Activated CD8-positive, alpha-beta memory T cell treated with anti-CD3 and anti-CD28 coated beads, Interleukin-2, amount 10 ng/mL, durations not matched to agents 7 days and 5 days (primary cell): Measurements from ENCODE around the gene CRYBA2. TPM values are rescaled to one million over a fixed set of nuclear protein-coding genes. Genes with fewer than 3 reads are reported as not detected.

Experiments used
- ATAC-seq: fragments of 150-1000 bp; cut with Tn5 transposase; one replicate; pipeline ENCODE4 v1.10.0; 2021; ENCODE audit warnings: moderate library complexity
- CTCF ChIA-PET: fragments of 350-600 bp; sonication (Branson Sonifier 250); formaldehyde crosslinking; loops from one replicate; lab custom pipeline; 2021; ENCODE audit warnings: antibody characterized with exemption; lab: Charles Lee
- DNase-seq: peaks from one replicate; pipeline ENCODE4 v3.0.0-alpha.2; 2020
- H3K27ac Mint-ChIP-seq: one replicate; pipeline ENCODE4 v1.8.0; 2021; ENCODE audit warnings: mild to moderate bottlenecking, mixed read lengths
- H3K27me3 Mint-ChIP-seq: one replicate; pipeline ENCODE4 v1.8.0; 2021; ENCODE audit warnings: mixed read lengths
- H3K36me3 Mint-ChIP-seq: one replicate; pipeline ENCODE4 v1.8.0; 2021; ENCODE audit warnings: mild to moderate bottlenecking, mixed read lengths
- H3K4me1 Mint-ChIP-seq: one replicate; pipeline ENCODE4 v1.8.0; 2021; ENCODE audit warnings: mixed read lengths
- H3K4me3 Mint-ChIP-seq: one replicate; pipeline ENCODE4 v1.8.0; 2021; ENCODE audit warnings: mild to moderate bottlenecking, moderate library complexity, mixed read lengths
- H3K9me3 Mint-ChIP-seq: one replicate; pipeline ENCODE4 v1.8.0; 2022; ENCODE audit warnings: low read depth, mixed read lengths
- total RNA-seq, 2 experiments: library from RNA; stranded (reverse); gene quantifications; one replicate each; pipeline ENCODE4 v1.2.3, GENCODE V29; 2021

Gene CRYBA2
- total RNA-seq, 2 experiments from 2014 or later: not detected

DNA sequence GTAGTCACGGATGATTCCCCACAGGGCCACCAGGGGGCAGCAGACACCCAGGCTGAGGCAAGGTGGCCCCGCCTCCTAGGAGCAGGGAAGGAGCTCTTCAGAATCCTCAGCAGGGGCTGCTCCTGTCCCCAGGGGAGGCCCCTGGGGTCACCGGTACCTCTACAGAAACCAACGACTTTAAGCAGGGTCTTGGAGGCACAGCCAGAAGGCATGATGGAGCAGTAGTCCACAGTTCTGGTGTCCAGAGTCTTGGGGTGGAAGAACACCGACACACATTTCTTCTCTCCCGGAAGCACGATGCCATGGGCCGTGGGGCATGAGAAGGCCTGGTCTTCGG lies 36.6 kb upstream of the CRYBA2 start:
- Mint-ChIP-seq H3K27me3 (peaks cover 25% of the 10 kb centered on the region), H3K4me3 (no peak overlapping the region), H3K9me3 (no peaks in the 10 kb centered on the region), H3K36me3 (no peaks in the 10 kb centered on the region), H3K4me1 (no peaks in the 10 kb centered on the region), H3K27ac (no peak overlapping the region)
- peak; percentile 88 for ATAC-seq
- DNase-seq: peak; percentile 78
- CTCF ChIA-PET: interaction anchor here (0.6 to 6.7 kb wide), 47 partner anchors 11 to 466 kb away, joined by 3 to 69 read pairs (median 4); partner anchors contain the start of genes CFAP65, CNPPD1 and IHH

GRCh38 chr2:219028996-219029828 lies 36.0 kb upstream of the CRYBA2 start:
- ATAC-seq (peak; percentile 27), DNase-seq (no peak)
- H3K27me3 Mint-ChIP-seq: peaks cover 19% of the 10 kb centered on the region
- no peaks in the 10 kb centered on the region for H3K36me3 Mint-ChIP-seq
- H3K9me3 Mint-ChIP-seq: no peaks in the 10 kb centered on the region
- H3K27ac Mint-ChIP-seq: no peak overlapping the region
- H3K4me1 Mint-ChIP-seq: no peaks in the 10 kb centered on the region
- CTCF ChIA-PET: interaction anchor here (0.7 to 6.7 kb wide), 44 partner anchors 10 to 467 kb away, joined by 3 to 69 read pairs (median 4); partner anchors contain the start of genes CFAP65, CNPPD1 and IHH
- no peak overlapping the region for H3K4me3 Mint-ChIP-seq

GRCh38 chr2:219028141-219028540 lies 34.9 kb upstream of the CRYBA2 start:
- no peaks in the 10 kb centered on the region for H3K9me3 Mint-ChIP-seq
- H3K27me3 Mint-ChIP-seq: peaks cover 11% of the 10 kb centered on the region
- CTCF ChIA-PET: interaction anchor here (1.3 to 6.7 kb wide), 5 partner anchors 9 to 125 kb away, joined by 3 to 69 read pairs (median 31); no protein-coding TSS in a partner anchor
- DNase-seq (no peak), ATAC-seq (no peak)
- H3K4me3 Mint-ChIP-seq: no peak overlapping the region
- no peak overlapping the region for H3K27ac Mint-ChIP-seq
- no peaks in the 10 kb centered on the region for H3K4me1 Mint-ChIP-seq
- no peaks in the 10 kb centered on the region for H3K36me3 Mint-ChIP-seq

GRCh38 chr2:219027511-219028055 lies 34.4 kb upstream of the CRYBA2 start:
- Mint-ChIP-seq H3K4me1 (no peaks in the 10 kb centered on the region), H3K27ac (no peak overlapping the region), H3K4me3 (no peak overlapping the region), H3K9me3 (no peaks in the 10 kb centered on the region), H3K27me3 (peaks cover 7% of the 10 kb centered on the region), H3K36me3 (no peaks in the 10 kb centered on the region)
- no peak for DNase-seq
- ATAC-seq: no peak
- CTCF ChIA-PET: interaction anchor here (0.7 to 6.7 kb wide), 5 partner anchors 8 to 267 kb away, joined by 3 to 69 read pairs (median 4); no protein-coding TSS in a partner anchor

DNA sequence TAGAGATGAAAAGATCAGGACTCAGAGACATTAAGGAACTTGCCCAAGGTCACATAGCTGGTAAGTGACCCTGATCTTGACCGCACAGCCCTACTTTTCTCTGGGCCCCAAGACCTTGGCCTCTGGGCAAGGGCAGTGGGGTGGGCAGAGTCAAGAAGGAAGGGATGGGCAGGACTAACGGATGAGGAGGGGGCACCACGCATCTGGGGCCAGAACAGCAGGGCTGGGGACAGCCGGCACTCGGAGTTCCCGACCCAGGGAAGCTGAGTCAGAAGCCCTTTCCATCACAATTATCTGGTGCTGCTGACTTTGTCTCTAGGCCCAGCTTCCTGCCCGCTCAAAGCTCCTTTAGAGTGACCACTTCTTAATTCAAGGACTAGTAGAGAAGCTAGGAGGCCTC lies 33.7 kb upstream of the CRYBA2 start:
- Mint-ChIP-seq H3K4me1 (no peaks in the 10 kb centered on the region), H3K9me3 (no peaks in the 10 kb centered on the region), H3K27ac (peak overlapping the region; percentile 1), H3K36me3 (no peaks in the 10 kb centered on the region), H3K4me3 (no peak overlapping the region), H3K27me3 (peaks cover 2% of the 10 kb centered on the region)
- CTCF ChIA-PET: interaction anchor here (0.7 to 6.7 kb wide), 5 partner anchors 77 to 268 kb away, joined by 3 to 69 read pairs (median 3); no protein-coding TSS in a partner anchor
- DNase-seq: no peak
- no peak for ATAC-seq

DNA sequence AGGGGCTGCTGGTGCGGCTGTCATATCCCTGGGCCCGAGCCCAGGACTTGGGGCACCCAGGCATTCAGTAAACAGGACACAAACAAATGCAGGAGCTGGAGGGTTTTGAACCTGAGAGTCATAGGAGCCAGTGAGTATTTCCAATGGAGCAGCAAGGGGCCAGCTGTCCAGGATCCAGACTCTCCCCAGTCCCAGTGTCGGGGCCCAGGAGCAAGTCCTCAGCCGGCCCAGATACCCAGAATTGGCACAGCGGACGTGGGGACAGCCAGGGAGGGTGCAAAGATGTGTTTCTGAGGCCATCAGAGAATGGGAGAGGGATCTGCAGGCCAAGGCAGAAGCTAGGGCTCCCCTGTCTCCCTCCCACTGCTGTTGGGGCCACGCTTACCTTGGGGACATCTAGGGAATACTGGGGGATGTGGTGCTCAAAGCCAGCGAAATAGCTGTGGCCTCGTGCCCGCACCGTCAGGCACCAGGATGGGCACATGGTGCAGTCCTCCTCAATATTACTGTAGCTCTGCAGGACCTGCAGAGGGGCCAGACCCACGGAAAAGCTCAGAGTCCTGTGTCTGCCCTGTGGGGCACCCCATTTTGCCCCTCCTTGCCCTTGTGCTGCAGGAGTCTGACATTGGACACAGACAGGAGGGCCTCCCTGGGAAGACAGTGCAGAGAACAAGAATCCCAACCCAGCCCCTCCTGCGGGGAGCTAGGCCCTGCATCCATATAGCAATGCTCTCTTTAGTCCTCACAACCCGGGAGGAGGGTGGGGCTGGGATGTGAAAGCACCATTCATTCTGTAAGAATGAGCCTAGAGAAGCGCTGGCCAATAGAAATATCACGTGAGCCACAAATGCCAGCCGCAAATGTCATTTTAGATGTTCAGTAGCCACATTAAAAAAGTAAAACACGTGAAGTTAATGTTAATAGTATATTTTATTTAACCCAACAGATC lies 32.7 kb upstream of the CRYBA2 start:
- no peaks in the 10 kb centered on the region for H3K36me3 Mint-ChIP-seq
- no peak for DNase-seq
- no peaks in the 10 kb centered on the region for H3K9me3 Mint-ChIP-seq

GRCh38 chr2:219024059-219024458 lies 30.8 kb upstream of the CRYBA2 start:
- no peak for DNase-seq
- peaks cover 2% of the 10 kb centered on the region for H3K27me3 Mint-ChIP-seq
- CTCF ChIA-PET: interaction anchor here (0.9 to 6.7 kb wide), 6 partner anchors 17 to 131 kb away, joined by 3 to 69 read pairs (median 4); partner anchors contain the start of gene CFAP65
- no peak overlapping the region for H3K4me3 Mint-ChIP-seq
- no peaks in the 10 kb centered on the region for H3K4me1 Mint-ChIP-seq
- no peak overlapping the region for H3K27ac Mint-ChIP-seq
- ATAC-seq: no peak
- no peaks in the 10 kb centered on the region for H3K9me3 Mint-ChIP-seq
- H3K36me3 Mint-ChIP-seq: no peaks in the 10 kb centered on the region

More for the DNA sequence above, 32.7 kb upstream of the CRYBA2 start:
- ATAC-seq: no peak
- CTCF ChIA-PET: interaction anchor here (1.0 to 6.7 kb wide), 6 partner anchors 9 to 134 kb away, joined by 3 to 69 read pairs (median 4); no protein-coding TSS in a partner anchor
- H3K27me3 Mint-ChIP-seq: peaks cover 2% of the 10 kb centered on the region
- no peak overlapping the region for H3K27ac Mint-ChIP-seq
- no peak overlapping the region for H3K4me3 Mint-ChIP-seq
- H3K4me1 Mint-ChIP-seq: no peaks in the 10 kb centered on the region

- Mint-ChIP-seq H3K4me3 (no peak overlapping the region), H3K27me3 (peaks cover 2% of the 10 kb centered on the region), H3K9me3 (no peaks in the 10 kb centered on the region), H3K36me3 (no peaks in the 10 kb centered on the region), H3K4me1 (no peaks in the 10 kb centered on the region), H3K27ac (no peak overlapping the region)
- ATAC-seq (no peak), DNase-seq (no peak)
- CTCF ChIA-PET: interaction anchor here (1.0 to 1.6 kb wide), 2 partner anchors 18 to 57 kb away, joined by 3 to 4 read pairs; partner anchors contain the start of gene CFAP65
Measured at GRCh38 chr2:219023045-219023605, 29.9 kb upstream of the CRYBA2 start.

GRCh38 chr2:219022616-219023015 lies 29.4 kb upstream of the CRYBA2 start:
- no peaks in the 10 kb centered on the region for H3K4me1 Mint-ChIP-seq
- no peak overlapping the region for H3K4me3 Mint-ChIP-seq
- no peak for ATAC-seq
- no peaks in the 10 kb centered on the region for H3K36me3 Mint-ChIP-seq
- CTCF ChIA-PET: no interaction called here
- no peak for DNase-seq
- no peaks in the 10 kb centered on the region for H3K9me3 Mint-ChIP-seq
- peaks cover 2% of the 10 kb centered on the region for H3K27me3 Mint-ChIP-seq
- H3K27ac Mint-ChIP-seq: no peak overlapping the region

DNA sequence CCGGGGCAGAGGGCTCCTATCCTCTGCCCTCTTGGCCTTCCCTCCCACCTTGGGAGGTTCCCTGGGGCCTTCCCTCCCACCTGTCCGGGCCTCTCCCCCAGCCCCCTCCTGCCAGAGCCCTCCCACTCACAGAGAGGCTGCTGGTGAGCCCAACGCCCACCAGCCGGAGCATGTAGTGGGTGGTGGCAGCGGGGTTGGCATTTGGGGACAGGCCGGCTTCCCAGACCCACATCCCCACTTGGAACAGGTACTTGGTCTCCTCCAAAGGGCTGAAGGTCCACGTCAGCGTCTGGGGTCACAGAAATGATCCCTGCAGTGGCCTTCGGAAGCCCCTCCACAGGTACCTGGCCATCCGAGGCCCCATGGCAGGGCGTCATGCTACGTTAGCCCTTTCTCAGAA lies 28.8 kb upstream of the CRYBA2 start:
- no peaks in the 10 kb centered on the region for H3K9me3 Mint-ChIP-seq
- no peak for ATAC-seq
- no peaks in the 10 kb centered on the region for H3K36me3 Mint-ChIP-seq
- H3K4me3 Mint-ChIP-seq: no peak overlapping the region
- no peak overlapping the region for H3K27ac Mint-ChIP-seq
- H3K4me1 Mint-ChIP-seq: no peaks in the 10 kb centered on the region
- CTCF ChIA-PET: interaction anchor here (0.6 kb wide), 1 partner anchor 98 kb away, joined by 3 read pairs; no protein-coding TSS in a partner anchor
- no peak for DNase-seq
- peaks cover 2% of the 10 kb centered on the region for H3K27me3 Mint-ChIP-seq

DNA sequence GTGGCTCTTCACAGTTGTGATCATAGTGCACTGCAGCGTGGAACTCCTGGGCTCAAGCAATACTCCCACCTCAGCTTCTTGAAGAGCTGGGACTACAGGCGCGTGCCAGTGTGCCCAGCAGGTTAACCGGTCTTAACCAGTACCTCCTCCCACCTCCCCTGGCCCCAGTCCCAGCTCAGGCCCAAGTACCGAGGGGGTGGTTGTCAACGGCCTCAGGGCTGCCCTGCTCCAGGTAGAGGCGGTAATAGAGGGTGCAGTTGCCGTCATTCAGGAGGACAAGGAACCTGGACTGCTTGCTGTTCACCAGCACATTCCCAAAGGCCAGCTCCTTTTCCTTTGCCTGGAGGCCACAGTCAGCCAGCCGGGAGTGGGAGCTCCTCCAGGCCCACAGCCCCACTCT lies 28.4 kb upstream of the CRYBA2 start:
- ATAC-seq (no peak), DNase-seq (no peak)
- H3K9me3 Mint-ChIP-seq: no peaks in the 10 kb centered on the region
- H3K36me3 Mint-ChIP-seq: no peaks in the 10 kb centered on the region
- no peaks in the 10 kb centered on the region for H3K4me1 Mint-ChIP-seq
- no peak overlapping the region for H3K27ac Mint-ChIP-seq
- H3K27me3 Mint-ChIP-seq: peaks cover 5% of the 10 kb centered on the region
- no peak overlapping the region for H3K4me3 Mint-ChIP-seq
- CTCF ChIA-PET: interaction anchor here (0.6 kb wide), 1 partner anchor 98 kb away, joined by 3 read pairs; no protein-coding TSS in a partner anchor

DNA sequence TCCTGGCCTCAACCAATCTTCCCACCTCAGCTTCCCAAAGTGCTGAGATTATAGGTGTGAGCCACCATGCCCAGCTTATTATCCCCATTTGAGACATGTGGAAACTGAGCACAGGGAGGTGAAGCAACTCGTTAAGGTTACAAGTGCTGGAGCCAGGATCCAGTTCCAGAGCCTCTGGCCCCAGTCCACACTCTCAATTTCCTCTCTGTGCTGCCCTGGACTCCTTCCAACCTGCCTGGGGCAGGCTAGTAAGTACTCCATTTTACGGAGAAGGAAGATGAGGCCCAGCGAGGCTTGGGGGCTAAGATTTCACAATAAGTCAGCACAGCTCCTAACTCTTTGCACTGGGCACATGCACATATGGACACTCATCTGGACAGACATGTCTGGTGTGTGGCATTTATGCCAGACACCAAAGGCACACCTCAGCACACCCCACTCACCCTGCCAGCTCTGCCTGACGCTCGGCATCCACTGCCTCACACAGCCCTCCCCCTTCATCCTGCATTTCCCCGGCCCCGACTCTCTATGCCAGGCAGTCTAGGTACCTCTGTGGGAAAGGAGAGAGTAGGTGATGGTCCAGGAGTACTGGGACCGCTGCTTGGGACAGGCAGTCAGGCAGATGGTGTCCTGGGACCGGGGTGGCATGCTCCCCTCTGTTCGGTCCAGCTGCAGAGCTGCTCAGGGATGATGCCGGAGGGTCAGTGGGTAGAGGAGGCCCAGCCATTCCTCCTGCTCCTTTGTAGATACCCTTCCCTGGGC lies 27.6 kb upstream of the CRYBA2 start:
- DNase-seq (no peak), ATAC-seq (no peak)
- CTCF ChIA-PET: interaction anchor here (1.4 kb wide), 1 partner anchor 99 kb away, joined by 3 read pairs; no protein-coding TSS in a partner anchor
- peaks cover 7% of the 10 kb centered on the region for H3K27me3 Mint-ChIP-seq
- H3K4me1 Mint-ChIP-seq: no peaks in the 10 kb centered on the region
- H3K36me3 Mint-ChIP-seq: no peaks in the 10 kb centered on the region
- H3K4me3 Mint-ChIP-seq: no peak overlapping the region
- H3K9me3 Mint-ChIP-seq: no peaks in the 10 kb centered on the region
- H3K27ac Mint-ChIP-seq: no peak overlapping the region
